Hematopoietic multipotent progenitor cell treated with erythropoietin and hydrocortisone succinate and interleukin-3 and kit ligand, for 6 days (in vitro differentiated cells): ENCODE measurements around the gene NDUFS7.
A peak's percentile ranks its signal among the peaks of the same experiment; 100 is the strongest.

ENCODE experiments used
- DNase-seq: peaks from one replicate; pipeline ENCODE4 v3.0.0-alpha.2; 2015

NDUFS7 gene

DNA sequence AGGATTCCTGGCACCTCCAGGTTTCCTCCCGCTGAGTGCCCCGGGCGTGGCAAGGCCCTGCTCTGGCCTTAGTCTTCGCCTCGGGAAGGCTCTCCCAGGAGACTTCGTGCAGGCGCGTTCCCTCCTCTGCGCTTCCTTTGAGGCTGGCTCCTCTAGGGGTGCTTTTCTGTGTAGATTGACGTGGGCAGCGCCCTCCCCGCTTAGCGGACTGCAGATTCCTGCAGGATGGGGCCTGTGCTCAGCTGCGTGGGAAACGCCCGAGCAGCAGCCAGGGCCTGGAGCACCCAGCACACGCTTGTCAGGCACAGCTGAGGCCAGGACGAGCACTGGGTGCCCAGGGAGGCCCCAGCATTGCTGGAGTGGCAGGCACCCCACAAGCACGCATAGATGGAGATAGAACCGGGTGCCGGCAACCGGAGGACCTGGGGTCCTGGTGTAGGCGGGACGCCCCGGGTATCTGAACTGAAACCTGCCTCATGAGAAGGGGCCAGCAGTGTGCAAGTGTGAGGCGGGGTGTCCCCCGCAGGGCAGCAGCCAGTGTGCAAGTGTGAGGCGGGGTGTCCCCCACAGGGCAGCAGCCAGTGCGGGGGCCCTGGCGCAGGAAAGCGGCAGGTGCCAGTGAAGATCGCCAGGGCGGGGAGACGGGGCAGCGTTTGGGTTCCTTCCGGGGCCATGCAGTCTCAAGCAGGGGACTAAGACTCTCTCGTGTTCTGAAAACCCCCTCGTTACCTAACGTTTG lies 3.4 kb downstream of the NDUFS7 start:
- DNase-seq, result no peak

DNA sequence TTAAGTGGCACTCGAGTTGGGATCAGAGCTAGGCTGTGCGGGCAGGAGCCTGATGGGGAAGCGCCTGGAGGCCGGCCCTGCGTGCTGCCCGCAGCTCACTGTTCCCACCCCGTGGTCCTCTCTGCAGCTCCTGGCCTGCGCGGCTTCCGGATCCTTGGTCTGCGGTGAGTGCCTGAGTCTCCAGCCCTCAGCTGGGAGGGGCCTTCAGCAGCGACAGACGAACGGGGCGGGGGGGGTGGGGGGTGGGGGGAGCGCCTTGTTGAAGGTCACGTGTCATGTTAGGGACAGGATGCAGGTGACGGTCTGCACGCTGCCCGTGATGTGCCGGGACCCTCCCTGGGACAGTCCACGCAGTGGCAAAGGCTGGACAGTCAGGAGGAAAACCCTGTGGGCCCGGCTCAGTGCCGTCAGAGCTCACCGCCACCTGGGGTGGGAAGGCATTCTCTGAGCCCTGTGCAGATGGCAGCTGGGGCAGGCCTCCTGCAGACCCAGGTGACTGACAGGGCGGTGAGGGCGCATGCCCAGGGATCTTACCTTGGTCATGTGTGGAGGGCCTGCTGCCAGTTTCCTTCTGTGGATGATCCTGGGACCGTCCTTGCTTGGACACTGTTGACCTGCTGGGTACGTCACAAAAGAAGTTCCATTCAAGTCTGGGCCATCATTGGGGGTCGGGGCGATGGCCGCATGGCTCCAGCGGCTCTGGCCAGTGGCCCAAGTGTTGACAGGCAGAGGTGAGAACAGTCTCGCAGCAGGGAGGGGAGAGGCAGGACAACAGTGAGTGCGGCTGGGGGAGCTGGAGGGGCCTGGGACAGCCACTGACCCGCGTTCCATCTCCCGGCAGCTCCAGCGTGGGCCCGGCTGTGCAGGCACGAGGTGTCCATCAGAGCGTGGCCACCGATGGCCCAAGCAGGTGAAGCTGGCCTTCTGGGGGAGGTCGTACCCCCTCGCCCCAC lies 4.3 kb downstream of the NDUFS7 start:
- no peak for DNase-seq

DNA sequence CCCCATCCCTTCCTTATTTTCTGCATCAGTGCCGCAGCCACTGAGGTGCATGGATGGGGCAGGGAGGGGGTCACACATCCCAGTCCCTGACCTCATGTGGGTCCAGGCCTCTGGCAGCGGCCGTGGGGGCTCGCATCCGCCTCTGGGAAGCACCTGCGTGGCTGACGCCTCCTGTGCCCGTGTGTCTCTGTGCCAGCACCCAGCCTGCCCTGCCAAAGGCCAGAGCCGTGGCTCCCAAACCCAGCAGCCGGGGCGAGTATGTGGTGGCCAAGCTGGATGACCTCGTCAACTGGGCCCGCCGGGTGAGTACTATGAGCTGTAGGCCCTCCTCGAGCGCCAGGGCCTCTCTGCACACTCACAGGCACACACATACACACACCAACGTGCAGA lies 4.9 kb downstream of the NDUFS7 start:
- no peak for DNase-seq

DNA sequence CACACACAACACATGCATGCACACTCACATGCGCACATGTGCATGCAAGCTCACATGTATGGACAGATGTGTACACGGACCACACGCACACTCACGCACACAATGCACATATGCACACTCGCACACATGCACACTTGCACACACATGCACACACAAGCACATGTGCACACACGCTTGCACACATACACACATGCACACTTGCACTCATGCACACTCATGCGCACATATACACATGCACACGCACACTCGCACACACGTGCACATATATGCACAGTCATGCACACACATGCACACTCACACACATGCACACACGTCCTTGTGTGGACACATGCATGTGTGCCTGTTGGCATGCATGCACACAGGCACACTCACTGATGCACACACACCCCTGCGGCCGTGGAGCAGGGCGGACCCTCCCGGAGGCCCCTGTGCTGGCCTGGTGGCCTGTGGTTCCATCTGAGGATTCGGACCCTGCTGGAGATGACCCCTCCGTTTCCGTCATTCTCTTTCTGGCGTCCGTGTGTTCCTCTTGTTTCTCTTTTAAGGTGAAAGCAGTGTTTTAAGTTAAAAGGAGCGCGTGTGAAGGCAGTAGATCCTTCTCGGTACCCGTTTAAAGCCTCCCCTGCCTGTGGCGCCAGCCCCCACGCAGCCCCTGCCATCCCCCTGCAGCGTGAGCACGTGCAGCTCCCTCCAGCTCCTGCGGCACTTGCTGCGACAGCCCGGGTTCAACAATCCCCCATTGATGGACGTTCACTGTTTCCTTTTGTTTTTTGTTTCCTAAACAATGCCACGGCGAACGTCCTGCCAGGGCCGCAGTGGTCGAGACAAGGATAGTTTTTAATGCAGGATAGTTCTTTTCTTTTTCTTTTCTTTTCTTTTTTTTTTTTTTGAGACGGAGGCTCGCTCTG lies 5.6 kb downstream of the NDUFS7 start:
- no peak for DNase-seq

DNA sequence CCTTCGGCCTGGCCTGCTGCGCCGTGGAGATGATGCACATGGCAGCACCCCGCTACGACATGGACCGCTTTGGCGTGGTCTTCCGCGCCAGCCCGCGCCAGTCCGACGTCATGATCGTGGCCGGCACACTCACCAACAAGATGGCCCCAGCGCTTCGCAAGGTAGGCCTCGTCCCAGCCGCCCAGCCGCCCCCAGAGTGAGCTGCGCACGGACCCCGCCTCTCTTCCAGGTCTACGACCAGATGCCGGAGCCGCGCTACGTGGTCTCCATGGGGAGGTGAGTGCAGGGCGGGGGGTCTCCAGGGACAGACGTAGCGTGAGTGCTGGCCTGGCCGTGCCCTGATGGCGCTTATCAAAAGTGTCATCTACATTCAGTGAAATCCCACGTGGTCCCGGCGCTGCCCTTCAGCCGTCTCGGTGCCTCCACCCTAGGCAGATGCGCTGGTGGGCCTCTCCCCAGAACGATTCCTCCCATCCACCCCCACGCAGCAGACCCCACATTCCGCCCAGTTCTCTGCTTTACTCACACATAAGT lies 7.2 kb downstream of the NDUFS7 start:
- DNase-seq, result no peak

DNA sequence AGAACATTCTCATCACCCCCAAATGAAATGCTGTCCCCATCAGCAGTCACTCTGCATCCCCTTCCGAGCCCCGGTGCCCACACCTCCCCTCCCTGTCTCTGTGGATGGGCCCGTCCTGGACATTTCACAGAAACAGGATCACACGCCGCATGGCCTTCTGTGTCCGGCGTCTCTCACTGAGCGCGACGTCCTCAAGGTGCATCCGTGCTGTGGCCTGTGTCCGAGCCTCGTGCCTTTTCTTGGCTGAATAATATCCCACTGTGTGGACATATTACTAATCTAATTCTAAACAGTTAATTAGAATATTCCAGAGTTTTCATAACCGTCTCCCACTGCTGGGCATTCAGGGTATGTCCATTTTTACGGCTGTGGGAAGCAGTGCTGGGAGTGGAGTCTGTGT lies 8.7 kb downstream of the NDUFS7 start:
- DNase-seq, result no peak

DNA sequence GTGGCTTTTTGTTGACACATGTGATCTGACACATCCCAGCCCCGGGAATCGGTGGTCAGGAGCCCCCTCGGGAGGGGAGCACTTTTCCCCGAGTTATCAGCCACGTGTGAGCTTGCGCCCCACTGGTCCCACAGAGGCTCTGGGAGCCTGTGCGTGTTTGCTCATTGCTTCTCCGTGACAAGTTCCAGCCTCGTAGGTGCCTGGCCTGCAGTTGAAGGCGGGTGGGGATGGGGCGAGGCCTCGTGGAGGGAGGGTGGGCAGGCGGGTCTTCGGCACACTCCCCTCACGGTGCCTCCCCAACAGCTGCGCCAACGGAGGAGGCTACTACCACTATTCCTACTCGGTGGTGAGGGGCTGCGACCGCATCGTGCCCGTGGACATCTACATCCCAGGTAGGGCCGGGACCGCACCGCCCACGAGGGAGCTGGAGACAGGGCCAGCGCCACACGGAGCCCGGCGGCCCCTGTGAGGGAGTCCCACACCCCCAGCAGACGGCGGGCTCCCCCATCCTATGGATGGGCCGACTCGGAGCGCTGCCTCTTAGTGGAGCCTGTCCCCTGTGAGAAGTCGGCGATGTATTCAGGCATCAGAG lies 9.3 kb downstream of the NDUFS7 start:
- DNase-seq, result no peak

DNA sequence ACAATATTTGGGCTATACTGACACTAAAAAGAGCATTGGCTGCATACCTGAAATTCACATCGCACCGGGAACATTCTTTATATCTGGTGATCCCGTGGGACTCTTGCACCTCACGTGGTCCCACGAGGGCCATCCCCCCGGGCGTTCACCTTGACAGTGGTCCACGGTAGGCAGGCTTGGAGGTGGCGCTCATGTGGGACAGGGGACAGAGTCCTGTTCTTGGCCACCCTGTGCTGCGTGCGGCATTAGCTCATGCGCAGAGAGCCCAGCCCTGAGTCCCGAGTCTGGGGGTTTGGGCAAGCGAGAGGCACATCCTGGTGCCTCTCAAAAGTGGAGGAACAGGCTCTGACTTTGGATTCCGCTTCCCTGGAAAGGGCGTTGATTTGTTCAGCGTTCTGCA lies 10.1 kb downstream of the NDUFS7 start:
- no peak for DNase-seq

DNA sequence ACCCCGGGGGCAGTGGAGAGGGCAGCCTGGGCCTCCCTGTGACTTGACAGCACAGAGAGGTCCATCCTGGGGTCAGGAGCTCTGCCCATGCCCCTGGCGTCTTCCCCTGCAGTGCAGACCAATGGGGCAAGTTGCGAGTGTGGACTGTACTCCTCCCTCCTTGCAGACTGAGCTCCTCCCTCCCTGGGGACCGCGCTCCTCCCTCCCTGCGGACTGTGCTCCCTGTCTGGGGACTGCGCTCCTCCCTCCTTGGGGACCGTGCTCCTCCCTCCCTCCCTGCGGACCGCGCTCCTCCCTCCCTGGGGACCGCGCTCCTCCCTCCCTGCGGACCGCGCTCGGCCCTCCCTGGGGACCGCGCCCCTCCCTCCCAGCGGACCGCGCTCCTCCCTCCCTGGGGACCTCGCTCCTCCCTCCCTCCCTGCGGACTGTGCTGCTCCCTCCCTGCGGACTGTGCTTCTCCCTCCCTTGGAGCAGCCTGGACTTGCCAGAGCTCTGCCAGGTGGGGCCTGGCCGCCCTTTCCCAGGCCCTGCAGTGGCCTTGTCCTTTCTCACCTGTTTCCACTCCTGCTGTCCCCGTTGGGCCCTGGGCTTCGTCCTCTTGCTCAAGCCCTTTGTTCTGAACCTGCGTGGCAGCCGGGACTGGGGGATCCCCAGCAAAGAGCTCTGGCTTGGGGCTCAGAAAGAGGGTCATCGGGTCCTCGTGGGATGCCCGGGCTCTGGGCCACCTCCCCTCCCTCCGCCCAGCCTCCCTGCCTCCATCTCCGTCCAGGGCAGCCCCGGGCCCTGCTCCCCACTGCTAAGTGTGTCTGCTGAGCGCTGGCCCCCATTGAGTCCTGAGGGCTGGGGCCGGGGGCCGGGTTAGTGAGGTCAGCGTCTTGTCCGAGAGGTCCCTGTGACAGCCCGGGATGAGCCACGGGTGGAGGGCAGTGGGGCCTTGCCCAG lies 10.8 kb downstream of the NDUFS7 start:
- no peak for DNase-seq

DNA sequence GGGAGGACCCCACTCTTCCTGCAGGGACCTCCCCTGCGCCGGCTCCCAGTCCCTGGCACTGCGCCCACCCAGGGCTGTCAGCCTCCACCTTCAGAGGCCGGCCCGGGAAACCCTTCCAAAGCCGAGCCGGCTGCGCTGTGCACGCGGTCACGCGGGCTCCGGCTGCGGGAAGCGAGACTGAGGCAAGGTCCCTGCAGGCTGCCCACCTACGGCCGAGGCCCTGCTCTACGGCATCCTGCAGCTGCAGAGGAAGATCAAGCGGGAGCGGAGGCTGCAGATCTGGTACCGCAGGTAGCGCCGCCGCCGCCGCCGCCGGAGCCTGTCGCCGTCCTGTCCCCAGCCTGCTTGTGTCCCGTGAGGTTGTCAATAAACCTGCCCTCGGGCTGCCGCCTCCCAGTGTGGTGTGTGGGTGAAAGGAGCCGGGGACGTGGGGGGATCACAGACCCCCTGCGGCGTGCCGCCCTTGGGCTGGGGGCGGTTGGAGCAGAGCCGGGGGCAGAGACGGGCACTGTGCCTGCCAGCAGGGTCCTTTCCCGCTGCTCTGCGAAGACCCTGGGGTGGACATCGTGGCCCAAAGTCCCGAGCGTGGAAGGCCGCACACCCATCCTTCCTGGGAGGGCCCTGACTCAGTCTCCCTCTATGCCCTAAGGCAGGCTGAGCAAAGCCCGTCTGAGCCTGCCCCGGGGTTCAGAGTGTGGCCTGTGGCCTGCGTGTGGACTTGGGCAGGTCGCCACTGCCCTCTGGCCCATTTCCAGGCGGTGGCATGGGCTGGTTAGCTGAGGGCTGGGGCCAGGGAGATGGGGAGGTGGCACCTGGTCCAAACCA lies 11.7 kb downstream of the NDUFS7 start:
- DNase-seq, result no peak

DNA sequence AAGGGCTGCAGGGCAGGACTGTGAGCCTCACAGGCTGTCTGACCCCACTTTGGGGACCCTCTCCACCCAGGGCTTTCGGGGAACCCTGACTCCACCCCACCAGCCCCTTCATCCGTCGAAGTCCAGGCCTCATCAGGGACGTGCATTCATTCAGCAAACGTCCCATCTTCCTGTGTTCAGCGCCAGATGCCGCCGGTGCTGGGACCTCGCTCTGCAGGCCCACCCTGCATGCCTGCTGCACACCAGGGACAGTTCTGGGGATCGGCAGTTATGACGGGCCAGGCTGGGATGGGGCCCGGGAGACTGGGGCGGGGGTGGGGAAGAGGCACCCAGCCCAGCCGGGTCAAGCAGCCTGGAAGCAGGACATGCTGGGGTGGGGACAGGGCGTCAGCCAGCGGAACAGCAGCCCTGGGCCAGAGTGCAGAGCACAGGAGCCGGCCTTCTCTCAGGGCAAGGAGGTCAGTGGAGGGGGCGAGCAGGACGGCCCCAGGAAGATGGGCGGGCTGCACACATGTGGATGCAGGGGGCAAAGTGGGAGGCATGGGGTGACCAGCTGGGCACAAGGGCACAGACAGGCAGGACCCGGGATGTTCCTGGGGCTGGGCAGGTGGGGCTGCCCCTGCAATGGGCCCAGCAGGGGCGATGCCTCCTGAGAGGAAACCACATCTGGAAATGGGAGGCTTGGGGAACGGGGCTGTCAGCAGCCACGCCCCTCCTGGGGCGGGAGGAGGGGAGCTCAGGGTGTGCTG lies 12.5 kb downstream of the NDUFS7 start:
- DNase-seq, result peak; percentile 71

DNA sequence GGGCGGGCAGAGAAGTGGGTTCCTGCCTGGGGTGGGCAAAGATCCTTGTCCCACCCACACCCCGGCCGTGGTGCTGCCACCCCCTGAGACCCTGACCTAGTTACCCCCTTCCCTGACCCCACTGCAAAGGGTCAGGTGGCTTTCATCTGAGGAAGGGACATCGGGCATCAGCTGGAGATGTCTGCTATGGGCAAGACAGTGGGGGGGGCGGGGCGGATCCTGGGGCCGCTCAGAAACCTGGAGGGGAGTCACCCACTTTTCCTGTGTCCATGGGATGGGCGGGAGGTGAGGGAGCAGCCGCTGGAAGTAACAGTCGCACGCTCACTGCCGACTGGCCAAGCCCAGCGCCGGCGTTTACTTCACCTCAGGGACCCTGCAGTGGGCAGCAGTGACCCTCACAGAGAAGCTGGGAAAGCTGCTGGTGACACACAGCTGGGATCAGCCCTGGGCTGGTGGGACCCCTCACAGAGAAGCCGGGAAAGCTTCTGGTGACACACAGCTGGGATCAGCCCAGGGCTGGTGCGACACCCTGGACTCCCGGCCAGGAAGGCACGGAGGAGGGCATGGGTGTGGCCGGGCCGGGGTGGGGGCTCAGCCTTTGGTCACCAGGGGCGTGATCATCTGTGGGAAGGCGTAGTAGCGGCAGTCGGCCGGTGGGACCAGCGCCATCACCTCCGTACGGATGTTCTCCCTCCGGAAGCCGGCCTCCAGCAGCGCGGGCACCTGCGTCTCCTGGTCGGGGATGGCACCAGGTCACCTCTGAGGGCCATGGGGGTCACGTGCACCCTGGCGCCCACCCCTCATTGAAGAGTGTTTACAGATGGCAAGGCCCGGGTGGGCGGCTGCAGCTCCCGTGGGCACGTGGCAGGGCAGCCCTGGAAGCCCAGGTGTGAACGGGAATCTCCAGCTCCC lies 13.3 kb downstream of the NDUFS7 start:
- DNase-seq, result no peak

DNA sequence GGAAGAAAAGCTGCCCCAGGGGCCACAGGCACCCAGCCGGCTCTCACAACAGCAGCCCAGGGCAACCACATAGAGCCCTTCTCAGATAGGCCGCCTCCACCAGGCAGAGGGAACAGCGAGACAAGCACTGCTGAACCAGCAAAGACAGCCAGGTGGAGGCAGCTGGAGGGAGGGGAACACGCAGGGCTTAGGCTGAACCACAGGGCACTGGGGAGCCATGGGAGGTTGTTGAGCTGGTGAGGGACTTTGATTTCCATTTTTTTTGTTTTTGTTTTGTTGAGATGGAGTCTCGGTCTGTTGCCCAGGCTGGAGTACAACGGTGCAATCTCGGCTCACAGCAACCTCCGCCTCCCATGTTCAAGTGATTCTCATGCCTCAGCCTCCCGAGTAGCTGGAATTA lies 14.1 kb downstream of the NDUFS7 start:
- DNase-seq, result peak; percentile 32

DNA sequence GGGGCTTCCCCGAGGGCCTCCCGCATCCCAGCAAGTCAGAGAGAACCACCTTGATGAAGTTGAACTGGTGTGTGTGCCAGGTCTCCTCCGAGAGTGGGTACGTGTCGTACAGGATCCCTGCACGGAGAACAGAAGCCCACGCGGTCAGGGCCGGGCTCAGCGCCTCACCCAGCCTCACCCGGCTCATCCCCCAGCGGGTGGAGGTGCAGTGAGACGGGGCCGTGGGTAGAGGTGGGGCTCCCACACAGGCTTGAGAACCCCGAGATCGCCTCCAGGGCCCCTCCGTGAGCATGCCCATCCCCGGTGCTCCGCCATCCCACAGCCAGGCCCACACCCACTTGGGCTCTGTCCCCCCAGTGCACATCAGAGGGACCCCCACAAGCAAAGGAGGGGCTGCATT lies 15.4 kb downstream of the NDUFS7 start:
- DNase-seq, result no peak

DNA sequence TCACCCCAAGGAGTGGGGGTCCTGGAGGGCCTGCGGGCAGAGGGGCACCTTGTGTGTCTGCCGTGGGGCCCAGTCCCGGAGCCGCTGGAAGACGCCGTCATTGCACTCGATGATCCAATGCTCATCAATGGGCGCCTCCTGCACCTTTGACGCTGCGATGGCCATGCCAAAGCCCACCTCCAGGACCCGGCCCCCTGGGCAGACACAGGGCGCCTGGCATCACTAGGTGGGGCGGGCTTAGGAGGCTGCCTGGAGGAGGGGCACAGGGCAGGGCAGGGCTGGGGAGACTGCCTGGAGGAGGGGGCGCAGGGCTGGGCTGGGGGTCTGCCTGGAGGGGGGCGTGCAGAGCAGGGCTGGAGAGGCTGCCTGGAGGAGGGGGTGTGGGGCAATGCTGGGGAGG lies 16.0 kb downstream of the NDUFS7 start:
- no peak for DNase-seq

DNA sequence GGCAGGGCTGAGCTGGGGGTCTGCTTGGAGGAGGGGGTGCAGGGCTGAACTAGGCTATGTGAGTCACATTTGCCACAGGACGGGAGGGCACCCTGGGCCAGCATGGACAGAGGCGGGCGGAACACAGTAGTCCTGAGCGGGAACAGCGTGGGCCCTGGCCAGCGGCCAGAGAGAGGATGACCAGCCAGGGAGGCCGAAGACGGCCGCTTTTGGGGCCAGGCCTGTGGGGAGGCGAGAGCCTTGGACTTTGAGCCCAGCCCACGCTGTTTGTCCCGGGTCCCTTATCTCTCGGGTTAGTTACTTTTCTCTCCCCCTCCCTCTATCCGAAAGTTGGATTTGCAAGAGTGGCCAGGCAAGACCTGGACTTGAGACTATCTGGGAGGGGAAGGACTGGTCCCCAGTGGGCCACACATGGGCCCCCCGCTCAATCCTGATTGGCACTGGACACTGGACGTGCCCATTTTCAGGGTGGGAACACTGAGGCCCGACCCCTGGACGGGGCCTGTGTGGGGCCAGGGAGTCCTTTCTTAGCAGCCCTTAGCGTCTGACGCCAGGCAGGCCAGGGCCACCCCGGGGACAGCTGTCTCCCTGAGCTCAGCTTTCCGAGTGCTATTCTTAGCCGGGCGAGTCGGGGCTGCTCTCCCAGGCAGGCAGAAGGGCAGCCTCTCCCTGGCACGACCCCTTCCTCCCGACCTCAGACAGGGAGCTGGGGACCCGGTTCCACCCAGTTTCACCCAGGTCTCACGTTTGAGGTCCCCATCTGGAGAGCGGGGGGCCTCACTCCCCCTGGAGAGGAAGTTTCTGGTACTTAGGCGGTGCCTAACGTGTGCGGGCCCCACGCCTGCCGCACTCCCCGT lies 16.8 kb downstream of the NDUFS7 start:
- DNase-seq, result peak; percentile 36

DNA sequence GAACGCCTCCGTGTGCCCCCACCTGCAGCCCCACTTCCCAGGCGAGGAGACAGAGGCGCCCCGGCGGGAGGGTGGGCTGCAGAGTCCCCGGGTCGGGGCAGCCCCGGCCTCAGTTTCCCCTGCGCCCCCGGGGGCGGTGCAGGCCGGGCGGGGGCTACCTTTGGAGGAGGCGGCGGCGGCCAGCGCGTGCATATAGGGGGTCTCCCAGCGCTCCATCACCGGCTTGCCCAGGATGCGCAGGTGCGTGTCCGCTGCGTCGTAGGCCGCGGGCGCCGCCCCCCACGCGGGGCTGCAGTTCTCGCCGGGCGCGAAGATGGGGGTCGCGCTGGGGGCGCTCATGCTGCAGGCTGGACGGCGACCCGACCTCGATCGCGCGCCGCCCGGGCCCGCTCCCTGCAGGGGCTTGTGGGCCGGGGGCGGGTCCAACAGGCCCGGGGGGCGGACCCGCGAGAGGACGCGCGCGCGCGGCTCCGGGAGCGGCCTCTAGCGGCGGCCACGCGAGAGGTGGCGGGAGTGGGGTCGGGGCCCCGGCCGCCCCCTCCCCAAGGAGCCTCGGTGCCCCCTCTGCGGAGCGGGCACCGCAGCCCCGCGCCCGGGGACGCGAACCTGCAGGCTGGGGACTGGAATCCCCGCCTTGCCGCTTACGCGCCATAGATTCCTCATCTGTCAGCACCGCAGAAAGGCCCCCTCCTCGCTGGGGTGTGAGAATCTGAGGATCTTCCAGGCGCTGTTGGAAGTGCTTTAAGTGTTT lies 17.6 kb downstream of the NDUFS7 start, which contains the start of gene GAMT:
Gene GAMT (minus strand): TSS at position 405 of the 751 bp plus-strand sequence. CDS start 66 bp downstream, at position 339.
- DNase-seq, result peak; percentile 58
